ENCODE measurements around the gene FLNB.

DNA sequence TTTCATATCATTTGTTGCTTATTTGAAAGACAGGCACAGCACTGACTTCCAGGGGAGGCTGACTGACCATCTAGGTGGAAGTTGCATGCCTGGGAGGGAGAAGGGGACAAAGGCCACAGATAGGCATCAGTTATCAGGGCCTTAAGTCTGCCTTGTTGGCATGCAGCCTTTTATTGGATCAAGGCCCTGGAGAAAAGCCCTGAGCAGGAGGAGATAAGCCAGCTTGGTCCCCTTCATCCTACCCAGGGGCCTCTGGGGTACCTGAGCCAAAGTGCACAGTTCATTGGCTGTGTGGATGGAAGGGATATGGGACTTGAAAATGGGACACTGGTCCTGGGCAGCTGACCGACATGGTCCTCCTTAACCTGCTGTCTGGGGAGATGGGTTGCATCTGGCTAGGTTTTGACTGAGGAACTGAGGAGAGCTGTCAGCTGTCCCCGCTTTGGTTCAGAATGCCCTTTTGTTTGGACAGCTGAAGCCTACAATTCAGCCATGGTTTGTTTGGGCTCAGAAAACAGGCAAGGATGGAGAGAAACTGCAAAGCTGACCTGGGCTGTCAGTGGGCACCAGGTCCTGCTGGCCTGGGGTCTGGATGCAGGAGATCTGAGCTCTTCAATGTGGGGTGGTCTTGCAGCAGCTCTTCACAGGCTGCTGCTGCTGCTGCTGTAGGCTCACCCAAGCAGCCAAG, 60.0 kb downstream of the FLNB start:
- TF ChIP-seq CTCF (conservative IDR thresholded peaks at IDR 0.05) (no peak), ZFX (IDR thresholded peaks at IDR 0.05) (no peak)
